Measurements from ENCODE around the gene METAP1D.
A peak's percentile ranks its signal among the peaks of the same experiment; 100 is the strongest.

GRCh38 chr2:172102391-172103359 lies 102.9 kb downstream of the METAP1D start, which contains the start of gene DLX2:
- TF ChIP-seq CTCF (IDR thresholded peaks at IDR 0.05; ENCODE audit: extremely low read depth in 1 of 2, insufficient read depth in 1 of 2, low read depth in 1 of 2, low read length in 2 of 2) (no peak), POLR2A (IDR thresholded peaks at IDR 0.05; ENCODE audit: low read depth, low read length) (no peak), EZH2 (IDR thresholded peaks at IDR 0.05; ENCODE audit: borderline replicate concordance, low read depth, low read length, severe bottlenecking) (no peak), POLR2AphosphoS5 (IDR thresholded peaks at IDR 0.05; ENCODE audit: insufficient read depth, low read depth, low read length) (no peak), MYC (IDR thresholded peaks at IDR 0.05; ENCODE audit: low read depth, low read length) (no peak), GATA2 (IDR thresholded peaks at IDR 0.05; ENCODE audit: insufficient read depth, insufficient read length, low read depth, low read length) (no peak), JUN (IDR thresholded peaks at IDR 0.05; ENCODE audit: borderline replicate concordance, insufficient read depth, insufficient read length, low read depth) (no peak)
- TF ChIP-seq, protein P1, sequence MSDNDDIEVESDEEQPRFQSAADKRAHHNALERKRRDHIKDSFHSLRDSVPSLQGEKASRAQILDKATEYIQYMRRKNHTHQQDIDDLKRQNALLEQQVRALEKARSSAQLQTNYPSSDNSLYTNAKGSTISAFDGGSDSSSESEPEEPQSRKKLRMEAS (IDR thresholded peaks at IDR 0.05; ENCODE audit: insufficient read depth, insufficient read length) = peak; percentile 78

Measured in endothelial cell of umbilical vein (primary cell).